ENCODE results near the gene SLC1A2. TPM values are rescaled to one million over a fixed set of nuclear protein-coding genes. Genes with fewer than 3 reads are reported as not detected.
A peak's percentile ranks its signal among the peaks of the same experiment; 100 is the strongest.

SLC1A2 gene
- total and polyA plus RNA-seq, 2 of the 4 experiments (the other 2 are of a cell fraction) = 0.15 to 0.54 TPM

GRCh38 chr11:35292279-35292678 is 127.1 kb downstream of the SLC1A2 start:
- H4K5ac ChIP-seq (ENCODE audit: low read depth, low read length) = no peak overlapping the region
- no peak for ATAC-seq (ENCODE audit: low read depth)
- H2AK5ac ChIP-seq (ENCODE audit: low read depth, low read length) = 0 out of 2 replicates have a peak overlapping the region, but pooled peaks have one; percentile 57
- H3K27me3 ChIP-seq (ENCODE audit: control insufficient read depth, insufficient read depth, low read length) = no peaks in the 10 kb centered on the region
- no peaks in the 10 kb centered on the region for H3K36me3 ChIP-seq (ENCODE audit: control insufficient read depth, insufficient read depth, low read length)
- TF ChIP-seq CHD1 (IDR thresholded peaks at IDR 0.05; ENCODE audit: low read depth, low read length) (no peak), USF2 (IDR thresholded peaks at IDR 0.05; ENCODE audit: low read depth, low read length) (no peak), RAD21 (IDR thresholded peaks at IDR 0.05; ENCODE audit: low read length) (no peak), RFX5 (IDR thresholded peaks at IDR 0.05; ENCODE audit: low read depth, low read length) (no peak), MAZ (IDR thresholded peaks at IDR 0.05; ENCODE audit: borderline replicate concordance, low read depth, low read length) (no peak), MAFK (IDR thresholded peaks at IDR 0.05; ENCODE audit: low read depth, low read length) (no peak), BHLHE40 (IDR thresholded peaks at IDR 0.05; ENCODE audit: low read depth, low read length) (no peak), CEBPB (IDR thresholded peaks at IDR 0.05; ENCODE audit: low read depth, low read length) (no peak), NFE2L2 (IDR thresholded peaks at IDR 0.05; ENCODE audit: low read depth, low read length) (no peak), CTCF (conservative IDR thresholded peaks at IDR 0.05; ENCODE audit: low read depth, low read length) (no peak), FOS (IDR thresholded peaks at IDR 0.05; ENCODE audit: low read depth, low read length) (no peak), ELK1 (IDR thresholded peaks at IDR 0.05; ENCODE audit: borderline replicate concordance, low read depth, low read length) (no peak), SMC3 (IDR thresholded peaks at IDR 0.05; ENCODE audit: low read depth, low read length) (no peak)
- no peak overlapping the region for H2AFZ ChIP-seq (replicated peaks; ENCODE audit: low read length, poor library complexity)
- no CpG with 5 or more reads among the region's 5 CpGs for WGBS, 2 experiments (ENCODE audit: extremely low coverage in 2 of 2, insufficient read length in 1 of 2)
- no peaks in the 10 kb centered on the region for H4K20me1 ChIP-seq (ENCODE audit: insufficient read depth, low read length)
- POLR2A ChIA-PET (ENCODE audit: unreplicated experiment) = no interaction called here
- dilution Hi-C loops (cut with HindIII; ENCODE audit: low sequenced_read_pairs, unreplicated experiment) (no loop called here), intact Hi-C loops (cut with micrococcal nuclease) (no loop called here), in situ Hi-C loops (cut with MboI; ENCODE audit: low sequenced_read_pairs) (no loop called here)
- peaks cover 8% of the 10 kb centered on the region; the same call in 1 of the 2 replicates for H3K9me1 ChIP-seq (ENCODE audit: insufficient read depth, low read length)
- no peak overlapping the region for H2AK9ac ChIP-seq (replicated peaks; ENCODE audit: low read depth, low read length, poor library complexity)
- peak overlapping the region; percentile 23; the same call in 1 of the 3 replicates for H2BK15ac ChIP-seq (ENCODE audit: low read depth, low read length)
- no peaks in the 10 kb centered on the region for H3K9me3 ChIP-seq (ENCODE audit: control insufficient read depth, insufficient read depth, low read length)
- CTCF ChIA-PET = interaction anchor here (3.2 kb wide), 1 partner anchor 13 kb away, joined by 8 read pairs; no protein-coding TSS in a partner anchor
- H3K4me1 ChIP-seq (ENCODE audit: control insufficient read depth, insufficient read depth, low read length) = peaks cover 11% of the 10 kb centered on the region
- BruUV-seq (replicated peaks) = no TSS peak
- H3K4me2 ChIP-seq (ENCODE audit: low read depth, low read length) = no peak overlapping the region
- H3K18ac ChIP-seq (ENCODE audit: low read depth, low read length) = no peak overlapping the region
- no peak overlapping the region for H3K56ac ChIP-seq (ENCODE audit: extremely low read depth, insufficient read depth, low read length)
- no peak overlapping the region for H2BK20ac ChIP-seq (ENCODE audit: low read depth, low read length)
- H3K9ac ChIP-seq (ENCODE audit: low read depth, low read length) = no peak overlapping the region
- no peak overlapping the region for H2BK5ac ChIP-seq (ENCODE audit: low read depth, low read length, poor library complexity, severe bottlenecking)
- no peaks in the 10 kb centered on the region; a peak in 1 of 4 replicates for H3K79me1 ChIP-seq (ENCODE audit: low read depth in 1 of 2, low read length in 2 of 2)
- no peak overlapping the region for H2BK120ac ChIP-seq (ENCODE audit: low read depth, low read length)
- H4K8ac ChIP-seq (ENCODE audit: low read depth in 2 of 2, low read length in 2 of 2) = no peak overlapping the region
- H3K14ac ChIP-seq (replicated peaks; ENCODE audit: low read depth, low read length) = no peak overlapping the region
- H3K4me3 ChIP-seq (ENCODE audit: insufficient read depth, low read depth, low read length) = no peak overlapping the region
- no peak overlapping the region for H4K91ac ChIP-seq (ENCODE audit: insufficient read depth, low read depth, low read length)
- H3K27ac ChIP-seq (ENCODE audit: insufficient read depth, low read length) = no peak overlapping the region
- no peak for DNase-seq
- no peak overlapping the region for H3K23ac ChIP-seq (ENCODE audit: low read depth, low read length)
- H3K4ac ChIP-seq (ENCODE audit: low read depth, low read length) = no peak overlapping the region

All from IMR-90 (cell line).